Transverse colon (tissue), 4 donors: Measurements from ENCODE around the gene DSCAM.
"Not testable (repeated sequence)": the region's sequence is repeated elsewhere in the genome, so short reads cannot be mapped to it uniquely, and the experiment has no call there.

Experiments used
- CTCF ChIP-seq, 5 experiments: fragments of 200-600 bp in 3 of 5; fragments of 450-650 bp in 2 of 5; sonication (generic) in 3 of 5; IDR thresholded peaks; 1 replicate in 2 of 5; 2 replicates in 3 of 5; pipeline ENCODE4 v1.5.1; 2016 to 2017; ENCODE audit warnings: antibody characterized with exemption in 5 of 5, inconsistent platforms in 3 of 5, mild to moderate bottlenecking in 2 of 5, moderate library complexity in 1 of 5
- EP300 ChIP-seq: sonication (generic); formaldehyde crosslinking; IDR thresholded peaks from one replicate; pipeline ENCODE4 v1.6.1; 2017; ENCODE audit warnings: antibody characterized with exemption, low read depth
- POLR2A ChIP-seq: fragments of 450-650 bp; IDR thresholded peaks from one replicate; pipeline ENCODE4 v1.6.1; 2016; ENCODE audit warnings: antibody characterized with exemption, mild to moderate bottlenecking, moderate library complexity
- POLR2AphosphoS5 ChIP-seq, 3 donors: sonication (generic); formaldehyde crosslinking; IDR thresholded peaks; one replicate each; pipeline ENCODE4 v1.6.1; 2016; ENCODE audit warnings: antibody characterized with exemption in 3 of 3

GRCh38 chr21:40320718-40321117 is 526.2 kb downstream of the DSCAM start:
- TF ChIP-seq CTCF (IDR thresholded peaks at IDR 0.05); POLR2A; POLR2AphosphoS5 (IDR thresholded peaks at IDR 0.05); EP300: not testable (repeated sequence)
